H1 (cell line): ENCODE data around the gene ENTPD6. TPM values are rescaled to one million over a fixed set of nuclear protein-coding genes. Genes with fewer than 3 reads are reported as not detected.

Source experiments
- GABPA ChIP-seq: IDR thresholded peaks from 2 replicates; pipeline ENCODE4 v1.6.1; 2011; ENCODE audit warnings: mild to moderate bottlenecking, low read length, moderate library complexity, borderline replicate concordance; ENCODE audit not compliant: insufficient read depth
- TBP ChIP-seq: IDR thresholded peaks from 2 replicates; pipeline ENCODE4 v1.6.1; 2011; ENCODE audit warnings: low read depth, low read length, improper control_type of control experiment
- TEAD4 ChIP-seq: IDR thresholded peaks from 2 replicates; pipeline ENCODE4 v1.6.1; 2012; ENCODE audit warnings: low read depth, low read length, inconsistent platforms, mixed read lengths
- polyA plus RNA-seq, 7 experiments: library from polyadenylated mRNA; depleted of rRNA in 3 of 7; stranded (reverse) in 5 of 7; unstranded in 2 of 7; fragments of >200 nt in 5 of 7; fragments of 200-250 nt in 2 of 7; gene quantifications; 1 replicate in 5 of 7; 2 replicates in 1 of 7; 4 replicates in 1 of 7; pipeline versions ENCODE4 v1.2.1 to v1.2.3, GENCODE V29; 2011 to 2013; ENCODE audit warnings: missing spikeins in 2 of 7, mixed read lengths in 2 of 7
- total RNA-seq: library from RNA; stranded (reverse); fragmentation: NEBNext Ultra II Directional; extraction: Animal tissue kit (Norgen Biotek cat#: 25700); gene quantifications from 2 replicates; pipeline ENCODE4 v1.2.1, GENCODE V29; 2021
- TF ChIP-seq, protein P1 (sequence below): IDR thresholded peaks from 2 replicates; pipeline ENCODE4 v1.6.1; 2011; ENCODE audit warnings: low read length, improper control_type of control experiment
- TF ChIP-seq, protein P2 (sequence below): IDR thresholded peaks from 2 replicates; pipeline ENCODE4 v1.6.1; 2012; ENCODE audit warnings: low read length, inconsistent platforms
- TF ChIP-seq, protein P3 (sequence below): fragments of 300-600 bp; sonication (generic); IDR thresholded peaks from 2 replicates; pipeline ENCODE4 v1.7.1; 2012; ENCODE audit warnings: low read length, moderate library complexity, mild to moderate bottlenecking, inconsistent platforms; ENCODE audit not compliant: insufficient replicate concordance

The ENTPD6 gene
- total and polyA plus RNA-seq, 2 of the 8 experiments (the other 6 are each of a cell fraction or from before 2014, with no cell fraction given) = 47.8 to 57.3 TPM

DNA sequence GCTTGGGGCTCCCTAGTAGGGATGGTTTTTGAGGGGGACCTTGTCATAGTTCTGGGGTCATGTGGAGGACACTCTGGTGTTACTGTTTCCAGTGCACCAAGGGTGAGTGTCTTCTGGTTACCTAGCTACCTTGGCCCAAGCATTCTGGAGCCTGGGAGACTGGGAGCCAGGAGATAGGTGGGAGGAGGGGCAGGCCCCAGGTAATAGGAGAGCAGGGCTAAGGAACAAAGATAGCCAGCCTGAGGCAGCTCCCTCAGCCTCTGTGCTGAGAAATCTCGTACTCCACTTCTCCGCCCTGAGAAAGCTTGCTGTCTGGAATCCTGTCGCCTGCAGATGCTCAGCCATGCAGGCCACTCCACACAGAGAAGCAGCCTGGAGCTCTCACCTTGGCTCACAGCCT lies 8.3 kb upstream of the ENTPD6 start (continued):
- TF ChIP-seq, protein P1, sequence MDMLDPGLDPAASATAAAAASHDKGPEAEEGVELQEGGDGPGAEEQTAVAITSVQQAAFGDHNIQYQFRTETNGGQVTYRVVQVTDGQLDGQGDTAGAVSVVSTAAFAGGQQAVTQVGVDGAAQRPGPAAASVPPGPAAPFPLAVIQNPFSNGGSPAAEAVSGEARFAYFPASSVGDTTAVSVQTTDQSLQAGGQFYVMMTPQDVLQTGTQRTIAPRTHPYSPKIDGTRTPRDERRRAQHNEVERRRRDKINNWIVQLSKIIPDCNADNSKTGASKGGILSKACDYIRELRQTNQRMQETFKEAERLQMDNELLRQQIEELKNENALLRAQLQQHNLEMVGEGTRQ = no peak
- TF ChIP-seq, protein P2, sequence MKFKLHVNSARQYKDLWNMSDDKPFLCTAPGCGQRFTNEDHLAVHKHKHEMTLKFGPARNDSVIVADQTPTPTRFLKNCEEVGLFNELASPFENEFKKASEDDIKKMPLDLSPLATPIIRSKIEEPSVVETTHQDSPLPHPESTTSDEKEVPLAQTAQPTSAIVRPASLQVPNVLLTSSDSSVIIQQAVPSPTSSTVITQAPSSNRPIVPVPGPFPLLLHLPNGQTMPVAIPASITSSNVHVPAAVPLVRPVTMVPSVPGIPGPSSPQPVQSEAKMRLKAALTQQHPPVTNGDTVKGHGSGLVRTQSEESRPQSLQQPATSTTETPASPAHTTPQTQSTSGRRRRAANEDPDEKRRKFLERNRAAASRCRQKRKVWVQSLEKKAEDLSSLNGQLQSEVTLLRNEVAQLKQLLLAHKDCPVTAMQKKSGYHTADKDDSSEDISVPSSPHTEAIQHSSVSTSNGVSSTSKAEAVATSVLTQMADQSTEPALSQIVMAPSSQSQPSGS = no peak
- TF ChIP-seq TBP (no peak), GABPA (no peak), TEAD4 (no peak)
- TF ChIP-seq, protein P3, sequence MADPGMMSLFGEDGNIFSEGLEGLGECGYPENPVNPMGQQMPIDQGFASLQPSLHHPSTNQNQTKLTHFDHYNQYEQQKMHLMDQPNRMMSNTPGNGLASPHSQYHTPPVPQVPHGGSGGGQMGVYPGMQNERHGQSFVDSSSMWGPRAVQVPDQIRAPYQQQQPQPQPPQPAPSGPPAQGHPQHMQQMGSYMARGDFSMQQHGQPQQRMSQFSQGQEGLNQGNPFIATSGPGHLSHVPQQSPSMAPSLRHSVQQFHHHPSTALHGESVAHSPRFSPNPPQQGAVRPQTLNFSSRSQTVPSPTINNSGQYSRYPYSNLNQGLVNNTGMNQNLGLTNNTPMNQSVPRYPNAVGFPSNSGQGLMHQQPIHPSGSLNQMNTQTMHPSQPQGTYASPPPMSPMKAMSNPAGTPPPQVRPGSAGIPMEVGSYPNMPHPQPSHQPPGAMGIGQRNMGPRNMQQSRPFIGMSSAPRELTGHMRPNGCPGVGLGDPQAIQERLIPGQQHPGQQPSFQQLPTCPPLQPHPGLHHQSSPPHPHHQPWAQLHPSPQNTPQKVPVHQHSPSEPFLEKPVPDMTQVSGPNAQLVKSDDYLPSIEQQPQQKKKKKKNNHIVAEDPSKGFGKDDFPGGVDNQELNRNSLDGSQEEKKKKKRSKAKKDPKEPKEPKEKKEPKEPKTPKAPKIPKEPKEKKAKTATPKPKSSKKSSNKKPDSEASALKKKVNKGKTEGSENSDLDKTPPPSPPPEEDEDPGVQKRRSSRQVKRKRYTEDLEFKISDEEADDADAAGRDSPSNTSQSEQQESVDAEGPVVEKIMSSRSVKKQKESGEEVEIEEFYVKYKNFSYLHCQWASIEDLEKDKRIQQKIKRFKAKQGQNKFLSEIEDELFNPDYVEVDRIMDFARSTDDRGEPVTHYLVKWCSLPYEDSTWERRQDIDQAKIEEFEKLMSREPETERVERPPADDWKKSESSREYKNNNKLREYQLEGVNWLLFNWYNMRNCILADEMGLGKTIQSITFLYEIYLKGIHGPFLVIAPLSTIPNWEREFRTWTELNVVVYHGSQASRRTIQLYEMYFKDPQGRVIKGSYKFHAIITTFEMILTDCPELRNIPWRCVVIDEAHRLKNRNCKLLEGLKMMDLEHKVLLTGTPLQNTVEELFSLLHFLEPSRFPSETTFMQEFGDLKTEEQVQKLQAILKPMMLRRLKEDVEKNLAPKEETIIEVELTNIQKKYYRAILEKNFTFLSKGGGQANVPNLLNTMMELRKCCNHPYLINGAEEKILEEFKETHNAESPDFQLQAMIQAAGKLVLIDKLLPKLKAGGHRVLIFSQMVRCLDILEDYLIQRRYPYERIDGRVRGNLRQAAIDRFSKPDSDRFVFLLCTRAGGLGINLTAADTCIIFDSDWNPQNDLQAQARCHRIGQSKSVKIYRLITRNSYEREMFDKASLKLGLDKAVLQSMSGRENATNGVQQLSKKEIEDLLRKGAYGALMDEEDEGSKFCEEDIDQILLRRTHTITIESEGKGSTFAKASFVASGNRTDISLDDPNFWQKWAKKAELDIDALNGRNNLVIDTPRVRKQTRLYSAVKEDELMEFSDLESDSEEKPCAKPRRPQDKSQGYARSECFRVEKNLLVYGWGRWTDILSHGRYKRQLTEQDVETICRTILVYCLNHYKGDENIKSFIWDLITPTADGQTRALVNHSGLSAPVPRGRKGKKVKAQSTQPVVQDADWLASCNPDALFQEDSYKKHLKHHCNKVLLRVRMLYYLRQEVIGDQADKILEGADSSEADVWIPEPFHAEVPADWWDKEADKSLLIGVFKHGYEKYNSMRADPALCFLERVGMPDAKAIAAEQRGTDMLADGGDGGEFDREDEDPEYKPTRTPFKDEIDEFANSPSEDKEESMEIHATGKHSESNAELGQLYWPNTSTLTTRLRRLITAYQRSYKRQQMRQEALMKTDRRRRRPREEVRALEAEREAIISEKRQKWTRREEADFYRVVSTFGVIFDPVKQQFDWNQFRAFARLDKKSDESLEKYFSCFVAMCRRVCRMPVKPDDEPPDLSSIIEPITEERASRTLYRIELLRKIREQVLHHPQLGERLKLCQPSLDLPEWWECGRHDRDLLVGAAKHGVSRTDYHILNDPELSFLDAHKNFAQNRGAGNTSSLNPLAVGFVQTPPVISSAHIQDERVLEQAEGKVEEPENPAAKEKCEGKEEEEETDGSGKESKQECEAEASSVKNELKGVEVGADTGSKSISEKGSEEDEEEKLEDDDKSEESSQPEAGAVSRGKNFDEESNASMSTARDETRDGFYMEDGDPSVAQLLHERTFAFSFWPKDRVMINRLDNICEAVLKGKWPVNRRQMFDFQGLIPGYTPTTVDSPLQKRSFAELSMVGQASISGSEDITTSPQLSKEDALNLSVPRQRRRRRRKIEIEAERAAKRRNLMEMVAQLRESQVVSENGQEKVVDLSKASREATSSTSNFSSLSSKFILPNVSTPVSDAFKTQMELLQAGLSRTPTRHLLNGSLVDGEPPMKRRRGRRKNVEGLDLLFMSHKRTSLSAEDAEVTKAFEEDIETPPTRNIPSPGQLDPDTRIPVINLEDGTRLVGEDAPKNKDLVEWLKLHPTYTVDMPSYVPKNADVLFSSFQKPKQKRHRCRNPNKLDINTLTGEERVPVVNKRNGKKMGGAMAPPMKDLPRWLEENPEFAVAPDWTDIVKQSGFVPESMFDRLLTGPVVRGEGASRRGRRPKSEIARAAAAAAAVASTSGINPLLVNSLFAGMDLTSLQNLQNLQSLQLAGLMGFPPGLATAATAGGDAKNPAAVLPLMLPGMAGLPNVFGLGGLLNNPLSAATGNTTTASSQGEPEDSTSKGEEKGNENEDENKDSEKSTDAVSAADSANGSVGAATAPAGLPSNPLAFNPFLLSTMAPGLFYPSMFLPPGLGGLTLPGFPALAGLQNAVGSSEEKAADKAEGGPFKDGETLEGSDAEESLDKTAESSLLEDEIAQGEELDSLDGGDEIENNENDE = no peak
